A673 (cell line): ENCODE measurements around the gene ASPRV1. TPM values are rescaled to one million over a fixed set of nuclear protein-coding genes. Genes with fewer than 3 reads are reported as not detected.

Experiments
- BruUV-seq: library from RNA; stranded (reverse); fragments of 400-500 nt; replicated peaks from 2 replicates; lab custom pipeline; 2021; lab: Mats Ljungman, UMichigan
- CTCF ChIA-PET: fragments of 300-600 bp; sonication (Branson Sonifier 250); formaldehyde crosslinking; loops from one replicate; lab custom pipeline; 2022; ENCODE audit warnings: antibody characterized with exemption; lab: Charles Lee
- POLR2A ChIA-PET: fragments of 300-600 bp; sonication (Branson Sonifier 250); formaldehyde crosslinking; loops from one replicate; lab custom pipeline; 2022; ENCODE audit warnings: antibody characterized with exemption; ENCODE audit not compliant: low non-redundant PET; lab: Charles Lee
- DNase-seq: peaks from one replicate; pipeline ENCODE4 v3.0.0-alpha.2; 2015; ENCODE audit warnings: low spot score
- H3K27ac ChIP-seq: fragments of 200-600 bp; sonication (generic); 2 replicates; pipeline ENCODE4 v1.5.1; 2016; ENCODE audit warnings: mixed run types, low read depth, mild to moderate bottlenecking, mixed read lengths, antibody characterized with exemption, low read length; ENCODE audit not compliant: poor library complexity, severe bottlenecking
- H3K27me3 ChIP-seq: fragments of 200-600 bp; sonication (generic); replicated peaks from 2 replicates; pipeline ENCODE4 v1.6.1; 2017; ENCODE audit warnings: mixed run types, low read depth, mild to moderate bottlenecking, mixed read lengths, antibody characterized with exemption, low read length; ENCODE audit not compliant: insufficient read depth, poor library complexity
- H3K36me3 ChIP-seq: fragments of 200-600 bp; sonication (generic); 2 replicates; pipeline ENCODE4 v1.6.1; 2016; ENCODE audit warnings: mixed run types, mild to moderate bottlenecking, mixed read lengths, antibody characterized with exemption, low read length; ENCODE audit not compliant: insufficient read depth, poor library complexity, severe bottlenecking
- H3K4me1 ChIP-seq: fragments of 200-600 bp; sonication (generic); 2 replicates; pipeline ENCODE4 v1.6.1; 2017; ENCODE audit warnings: mixed run types, mild to moderate bottlenecking, mixed read lengths, antibody characterized with exemption, low read length; ENCODE audit not compliant: insufficient read depth, poor library complexity, severe bottlenecking
- H3K4me3 ChIP-seq: fragments of 200-600 bp; sonication (generic); 2 replicates; pipeline ENCODE4 v1.5.1; 2016; ENCODE audit warnings: low read depth, mixed run types, mild to moderate bottlenecking, mixed read lengths, low read length; ENCODE audit not compliant: poor library complexity, severe bottlenecking
- H3K9me3 ChIP-seq: fragments of 200-600 bp; sonication (generic); 2 replicates; pipeline ENCODE4 v1.6.1; 2016; ENCODE audit warnings: mixed run types, low read depth, mild to moderate bottlenecking, mixed read lengths, antibody characterized with exemption, low read length; ENCODE audit not compliant: poor library complexity, severe bottlenecking
- CTCF ChIP-seq: fragments of 300-800, 200-600 bp; sonication (generic); conservative IDR thresholded peaks from 2 replicates; pipeline ENCODE4 v1.5.1; 2017; ENCODE audit warnings: low read depth, mild to moderate bottlenecking, antibody characterized with exemption, low read length, moderate library complexity, mixed read lengths
- EZH2 ChIP-seq: fragments of 200-600 bp; sonication (generic); IDR thresholded peaks from 2 replicates; pipeline ENCODE4 v1.6.1; 2017; ENCODE audit warnings: borderline replicate concordance, low read depth, mild to moderate bottlenecking, mixed read lengths, antibody characterized with exemption, low read length; ENCODE audit not compliant: poor library complexity, severe bottlenecking
- intact Hi-C: fragments of 100-400 bp; cut with micrococcal nuclease; formaldehyde crosslinking; loops from one replicate; pipeline ENCODE4 v1.10.0; 2022; ENCODE audit not compliant: unreplicated experiment
- total RNA-seq: library from RNA; stranded (reverse); gene quantifications from 2 replicates; pipeline ENCODE4 v1.2.3, GENCODE V29; 2021

Gene ASPRV1
- total RNA-seq, 1 experiment from 2014 or later = 0.73 TPM

- intact Hi-C loops = no loop called here
- CTCF ChIA-PET = no interaction called here
- H3K4me1 ChIP-seq = no peaks in the 10 kb centered on the region
- TF ChIP-seq CTCF (no peak), EZH2 (no peak)
- no peaks in the 10 kb centered on the region for H3K36me3 ChIP-seq
- POLR2A ChIA-PET = interaction anchor here (0.6 kb wide), 1 partner anchor 130 kb away, joined by 10 read pairs; no protein-coding TSS in a partner anchor
- no peak overlapping the region for H3K27ac ChIP-seq
- DNase-seq = no peak
- H3K27me3 ChIP-seq = no peaks in the 10 kb centered on the region
- BruUV-seq = no TSS peak
- H3K4me3 ChIP-seq = no peak overlapping the region
- no peaks in the 10 kb centered on the region for H3K9me3 ChIP-seq
Observed at GRCh38 chr2:69940691-69941090, 20.7 kb downstream of the ASPRV1 start.

DNA sequence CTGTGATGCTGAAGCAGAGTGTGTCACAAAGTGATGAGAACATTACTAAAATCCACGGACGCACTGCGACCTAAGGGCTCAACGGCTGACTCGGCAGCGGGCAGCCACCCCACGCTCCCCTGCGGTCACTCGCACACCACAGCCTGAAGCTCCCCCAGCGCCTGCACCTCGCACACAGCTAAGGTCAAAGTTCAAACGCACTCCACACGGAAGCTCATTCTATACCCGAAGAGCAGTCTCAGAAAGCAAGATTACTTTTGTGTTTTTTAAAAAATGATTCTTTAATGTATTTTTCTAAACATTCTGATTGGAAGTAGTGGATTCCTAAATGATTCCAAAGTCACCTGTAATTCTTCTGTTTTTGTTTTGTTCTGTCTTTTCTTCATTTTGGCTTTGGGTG lies 21.7 kb downstream of the ASPRV1 start:
- Histone ChIP-seq H3K4me3 (no peak overlapping the region), H3K36me3 (no peaks in the 10 kb centered on the region), H3K27ac (no peak overlapping the region), H3K4me1 (no peaks in the 10 kb centered on the region), H3K9me3 (no peaks in the 10 kb centered on the region), H3K27me3 (no peaks in the 10 kb centered on the region)
- BruUV-seq = no TSS peak
- no peak for DNase-seq
- intact Hi-C loops = no loop called here
- TF ChIP-seq EZH2 = no peak
- no peak for TF ChIP-seq CTCF
- POLR2A ChIA-PET = no interaction called here
- CTCF ChIA-PET = no interaction called here

- BruUV-seq = no TSS peak
- H3K9me3 ChIP-seq = no peaks in the 10 kb centered on the region
- TF ChIP-seq EZH2 (no peak), CTCF (no peak)
- POLR2A ChIA-PET = no interaction called here
- no peaks in the 10 kb centered on the region for H3K27me3 ChIP-seq
- no peak overlapping the region for H3K27ac ChIP-seq
- no peaks in the 10 kb centered on the region for H3K4me1 ChIP-seq
- DNase-seq = no peak
- H3K36me3 ChIP-seq = no peaks in the 10 kb centered on the region
- no peak overlapping the region for H3K4me3 ChIP-seq
- CTCF ChIA-PET = no interaction called here
- intact Hi-C loops = no loop called here
Observed at GRCh38 chr2:69937968-69938367, 23.5 kb downstream of the ASPRV1 start.
